Measurements from ENCODE around the gene SARDH. TPM values are rescaled to one million over a fixed set of nuclear protein-coding genes. Genes with fewer than 3 reads are reported as not detected.

SARDH gene
- total RNA-seq, 4 donors from 2014 or later = 0.47 to 5.0 (median 0.95) TPM

- H3K4me1 ChIP-seq = no peaks in the 10 kb centered on the region
- no peaks in the 10 kb centered on the region for H3K9me3 ChIP-seq
- TF ChIP-seq CTCF (IDR thresholded peaks at IDR 0.05) = no peak
- no peak for TF ChIP-seq POLR2A (IDR thresholded peaks at IDR 0.05)
- H3K4me3 ChIP-seq = no peak overlapping the region
- no peak overlapping the region for H3K27ac ChIP-seq
- H3K36me3 ChIP-seq = no peaks in the 10 kb centered on the region
- no peak for DNase-seq
- H3K27me3 ChIP-seq = no peaks in the 10 kb centered on the region
Measured at GRCh38 chr9:133672503-133673257, 65.5 kb downstream of the SARDH start.

GRCh38 chr9:133671371-133671770 lies 66.8 kb downstream of the SARDH start:
- no peak overlapping the region for H3K27ac ChIP-seq
- H3K9me3 ChIP-seq = no peaks in the 10 kb centered on the region
- H3K27me3 ChIP-seq = no peaks in the 10 kb centered on the region
- no peaks in the 10 kb centered on the region for H3K4me1 ChIP-seq
- H3K4me3 ChIP-seq = no peak overlapping the region
- TF ChIP-seq POLR2A (IDR thresholded peaks at IDR 0.05) (no peak), CTCF (IDR thresholded peaks at IDR 0.05) (no peak)
- no peaks in the 10 kb centered on the region for H3K36me3 ChIP-seq
- DNase-seq = no peak

GRCh38 chr9:133670466-133670865 lies 67.7 kb downstream of the SARDH start:
- Histone ChIP-seq H3K4me1 (no peaks in the 10 kb centered on the region), H3K27ac (no peak overlapping the region), H3K4me3 (no peak overlapping the region), H3K9me3 (no peaks in the 10 kb centered on the region), H3K36me3 (no peaks in the 10 kb centered on the region), H3K27me3 (no peaks in the 10 kb centered on the region)
- no peak for TF ChIP-seq CTCF (IDR thresholded peaks at IDR 0.05)
- no peak for TF ChIP-seq POLR2A (IDR thresholded peaks at IDR 0.05)
- DNase-seq = no peak

- Histone ChIP-seq H3K27ac (no peak overlapping the region), H3K4me1 (no peaks in the 10 kb centered on the region), H3K36me3 (no peaks in the 10 kb centered on the region), H3K27me3 (no peaks in the 10 kb centered on the region), H3K4me3 (no peak overlapping the region), H3K9me3 (no peaks in the 10 kb centered on the region)
- no peak for TF ChIP-seq POLR2A (IDR thresholded peaks at IDR 0.05)
- no peak for TF ChIP-seq CTCF (IDR thresholded peaks at IDR 0.05)
- no peak for DNase-seq
Measured at GRCh38 chr9:133669182-133669801, 68.9 kb downstream of the SARDH start.

- TF ChIP-seq CTCF (IDR thresholded peaks at IDR 0.05) (no peak), POLR2A (IDR thresholded peaks at IDR 0.05) (no peak)
- no peak for DNase-seq
- H3K9me3 ChIP-seq = no peaks in the 10 kb centered on the region
- H3K4me1 ChIP-seq = no peaks in the 10 kb centered on the region
- no peaks in the 10 kb centered on the region for H3K27me3 ChIP-seq
- H3K27ac ChIP-seq = no peak overlapping the region
- no peak overlapping the region for H3K4me3 ChIP-seq
- H3K36me3 ChIP-seq = no peaks in the 10 kb centered on the region
Measured at GRCh38 chr9:133667759-133668450, 70.2 kb downstream of the SARDH start.
